Transverse colon (tissue), 4 donors: Measurements from ENCODE around the gene ANKRD52.

ENCODE experiments used
- CTCF ChIP-seq, 5 experiments: fragments of 200-600 bp in 3 of 5; fragments of 450-650 bp in 2 of 5; sonication (generic) in 3 of 5; IDR thresholded peaks; 1 replicate in 2 of 5; 2 replicates in 3 of 5; pipeline ENCODE4 v1.5.1; 2016 to 2017; ENCODE audit warnings: antibody characterized with exemption in 5 of 5, inconsistent platforms in 3 of 5, mild to moderate bottlenecking in 2 of 5, moderate library complexity in 1 of 5
- POLR2A ChIP-seq: fragments of 450-650 bp; IDR thresholded peaks from one replicate; pipeline ENCODE4 v1.6.1; 2016; ENCODE audit warnings: antibody characterized with exemption, mild to moderate bottlenecking, moderate library complexity
- POLR2AphosphoS5 ChIP-seq, 3 donors: sonication (generic); formaldehyde crosslinking; IDR thresholded peaks; one replicate each; pipeline ENCODE4 v1.6.1; 2016; ENCODE audit warnings: antibody characterized with exemption in 3 of 3

DNA sequence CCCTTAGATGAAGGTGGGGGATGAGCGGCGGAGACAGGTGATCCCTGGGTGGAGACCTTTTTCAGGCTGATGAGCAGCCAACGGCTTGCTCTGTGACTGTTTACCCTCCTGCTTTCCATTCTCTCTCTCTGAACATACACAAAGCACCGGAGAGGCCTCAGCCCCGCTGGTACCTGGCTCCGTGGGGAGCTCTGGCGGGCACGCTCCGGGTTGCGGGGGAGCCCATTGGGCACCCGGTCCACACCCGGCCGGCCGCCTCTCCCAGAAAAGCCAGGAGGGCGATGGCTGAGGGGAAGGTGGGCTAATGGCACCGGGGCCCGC lies 69.4 kb downstream of the ANKRD52 start:
- TF ChIP-seq CTCF (IDR thresholded peaks at IDR 0.05) (no peak), POLR2A (no peak), POLR2AphosphoS5 (IDR thresholded peaks at IDR 0.05) (no peak)
